A549 (cell line): ENCODE data around the gene PDHX. TPM values are rescaled to one million over a fixed set of nuclear protein-coding genes. Genes with fewer than 3 reads are reported as not detected.

Source experiments
- ATAC-seq, 2 experiments: fragments of 200-7000 bp in 1 of 2; fragments of >200 bp in 1 of 2; cut with Nextera tagmentation in 1 of 2; cut with Tn5 transposase in 1 of 2; 3 replicates each; pipeline versions ENCODE4 v1.8.0 to v1.9.1; 2018 to 2020; ENCODE audit warnings: mild to moderate bottlenecking in 1 of 2, moderate library complexity in 1 of 2
- CTCF ChIA-PET: fragments of 300-600 bp; sonication (Branson Sonifier 250); formaldehyde crosslinking; extraction: SDS; loops from one replicate; lab custom pipeline; 2021; ENCODE audit warnings: antibody characterized with exemption, inconsistent platforms; lab: Yijun Ruan, JAX
- POLR2A ChIA-PET: fragments of 350-600 bp; formaldehyde crosslinking; extraction: SDS; loops from one replicate; lab custom pipeline; 2021; ENCODE audit warnings: antibody characterized with exemption, inconsistent platforms; lab: Yijun Ruan, JAX
- DNase-seq, 2 experiments: peaks; one replicate each; pipeline versions ENCODE4 v3.0.0 to v3.0.0-alpha.2; 2011 to 2016; ENCODE audit warnings: low read depth in 1 of 2, low spot score in 1 of 2
- FAIRE-seq: peaks from 2 replicates; lab custom pipeline; 2011; peaks lifted over from hg19 to GRCh38; lab: Jason Lieb, UNC
- H3K27ac ChIP-seq, 2 experiments: fragments of >200 bp; sonication (Bioruptor Twin); formaldehyde crosslinking; 3 replicates each; pipeline ENCODE4 v1.5.1; 2016 to 2017
- H3K4me1 ChIP-seq: fragments of >200 bp; sonication (Bioruptor Twin); formaldehyde crosslinking; 3 replicates; pipeline ENCODE4 v1.6.1; 2016
- H3K4me2 ChIP-seq: fragments of >200 bp; sonication (Bioruptor Twin); formaldehyde crosslinking; 3 replicates; pipeline ENCODE4 v1.6.1; 2016
- H3K4me3 ChIP-seq: fragments of >200 bp; sonication (Bioruptor Twin); formaldehyde crosslinking; 3 replicates; pipeline ENCODE4 v1.5.1; 2016
- H3K9me3 ChIP-seq: fragments of >200 bp; sonication (Bioruptor Twin); formaldehyde crosslinking; 3 replicates; pipeline ENCODE4 v1.6.1; 2016
- CBX2 ChIP-seq: fragments of 200-600 bp; sonication (generic); IDR thresholded peaks from 2 replicates; pipeline ENCODE4 v1.6.1; 2016; ENCODE audit warnings: low read depth, mild to moderate bottlenecking, borderline replicate concordance
- CBX8 ChIP-seq: fragments of 200-600 bp; sonication (generic); IDR thresholded peaks from 2 replicates; pipeline ENCODE4 v1.6.1; 2016
- CEBPB ChIP-seq, 2 experiments: fragments of >200 bp in 1 of 2; sonication (Bioruptor Twin) in 1 of 2; formaldehyde crosslinking in 1 of 2; IDR thresholded peaks; 2 replicates each; pipeline ENCODE4 v1.6.1; 2012 to 2016
- ESRRA ChIP-seq: fragments of 150-350 bp; IDR thresholded peaks from 2 replicates; pipeline ENCODE4 v1.6.1; 2014; ENCODE audit warnings: mild to moderate bottlenecking, low read length, borderline replicate concordance
- KDM1A ChIP-seq: fragments of 200-600 bp; sonication (generic); IDR thresholded peaks from 2 replicates; pipeline ENCODE4 v1.6.1; 2016; ENCODE audit warnings: low read depth, mild to moderate bottlenecking
- MYC ChIP-seq: IDR thresholded peaks from 2 replicates; pipeline ENCODE4 v1.6.1; 2012; ENCODE audit warnings: mild to moderate bottlenecking, inconsistent platforms, low read length, improper control_type of control experiment, borderline replicate concordance
- NFE2L2 ChIP-seq: fragments of 150-350 bp; conservative IDR thresholded peaks from 2 replicates; pipeline ENCODE4 v1.6.1; 2014; ENCODE audit warnings: low read length
- POLR2AphosphoS2 ChIP-seq: conservative IDR thresholded peaks from 2 replicates; pipeline ENCODE4 v1.6.1; 2012; ENCODE audit warnings: low read length, improper control_type of control experiment, inconsistent platforms
- RARB ChIP-seq: fragments of 250-450 bp; sonication (Bioruptor Pico); IDR thresholded peaks from 2 replicates; pipeline ENCODE4 v1.8.0; 2021; ENCODE audit warnings: mild to moderate bottlenecking, moderate library complexity
- SMC3 ChIP-seq: fragments of >200 bp; sonication (Bioruptor Twin); formaldehyde crosslinking; IDR thresholded peaks from 3 replicates; pipeline ENCODE4 v1.6.1; 2018; ENCODE audit warnings: inconsistent platforms
- SREBF2 ChIP-seq: fragments of 450-650 bp; IDR thresholded peaks from 2 replicates; pipeline ENCODE4 v1.6.1; 2014; ENCODE audit warnings: mild to moderate bottlenecking, moderate library complexity
- TFCP2L1 ChIP-seq: fragments of 250-450 bp; sonication (Bioruptor Pico); IDR thresholded peaks from 2 replicates; pipeline ENCODE4 v1.5.0; 2021; ENCODE audit warnings: mild to moderate bottlenecking
- ZNF302 ChIP-seq: fragments of 250-450 bp; sonication (Bioruptor Pico); IDR thresholded peaks from 2 replicates; pipeline ENCODE4 v1.9.0; 2021; ENCODE audit warnings: inconsistent platforms, mild to moderate bottlenecking, moderate library complexity
- WGBS: methylation state at CpG from one replicate; pipeline ENCODE4 v1.1.6; 2017; ENCODE audit errors: missing lambda C conversion rate; 5-methylcytosine and 5-hydroxymethylcytosine counted together
- polyA plus RNA-seq, 4 experiments: library from polyadenylated mRNA; depleted of rRNA in 3 of 4; stranded (reverse); fragments of >200 nt; fragmentation: RNase III in 1 of 4; extraction: RNeasy Plus Mini Kit Qiagen cat#74134 plus additional on column Dnase treatment in 1 of 4; gene quantifications; 2 replicates in 3 of 4; 3 replicates in 1 of 4; pipeline ENCODE4 v1.2.3, GENCODE V29; 2011 to 2017
- TF ChIP-seq, protein P1 (sequence below): fragments of 200-600 bp; sonication (generic); IDR thresholded peaks from 2 replicates; pipeline ENCODE4 v1.6.1; 2016; ENCODE audit warnings: antibody characterized with exemption, mild to moderate bottlenecking, moderate library complexity
- TF ChIP-seq, protein P2 (sequence below): IDR thresholded peaks from 2 replicates; pipeline ENCODE4 v1.6.1; 2012
- TF ChIP-seq, protein P3 (sequence below): fragments of 150-350 bp; IDR thresholded peaks from 2 replicates; pipeline ENCODE4 v1.6.1; 2014; ENCODE audit warnings: low read depth, mild to moderate bottlenecking, low read length
- TF ChIP-seq, protein P4 (sequence below): IDR thresholded peaks from 2 replicates; pipeline ENCODE4 v1.6.1; 2012; ENCODE audit warnings: low read depth, borderline replicate concordance

Gene PDHX
- polyA plus RNA-seq, 2 of the 4 experiments (the other 2 are of a cell fraction) = 46.5 to 87.4 TPM

DNA sequence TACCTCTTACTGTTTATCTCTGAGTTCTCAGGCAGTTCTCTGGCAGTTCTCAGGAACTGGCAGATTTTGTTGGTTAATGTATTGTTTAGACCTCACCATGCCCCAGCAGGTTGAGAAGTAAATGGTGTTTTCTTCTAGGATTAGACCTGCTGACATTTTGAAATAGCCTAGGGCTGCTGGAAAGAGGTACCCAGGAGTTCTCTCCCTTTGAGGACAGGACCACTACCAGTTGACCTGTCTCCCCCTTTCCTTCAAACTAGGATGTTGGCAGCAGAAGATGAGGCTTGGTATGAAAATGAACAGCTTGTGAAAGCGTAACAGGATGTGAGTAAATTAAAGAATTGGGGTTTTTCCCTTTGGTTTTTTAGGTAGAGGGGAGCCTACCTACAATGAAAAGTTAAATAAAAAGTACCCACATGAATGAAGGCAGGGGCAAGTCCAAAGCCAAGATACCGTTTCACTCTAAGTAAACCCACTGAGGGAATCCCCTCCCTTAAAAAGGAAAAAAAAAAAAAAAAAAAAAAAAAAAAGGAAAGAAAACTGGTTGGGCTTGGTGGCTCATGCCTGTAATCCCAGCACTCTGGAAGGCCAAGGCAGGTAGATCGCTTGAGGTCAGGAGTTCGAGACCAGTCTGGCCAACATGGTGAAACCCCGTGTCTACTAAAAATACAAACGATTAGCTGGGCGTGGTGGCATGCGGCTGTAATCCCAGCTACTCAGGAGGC lies 96.2 kb downstream of the PDHX start:
- 87% methylated on average over 8 of the region's 8 CpGs for WGBS
- TF ChIP-seq, protein P1, sequence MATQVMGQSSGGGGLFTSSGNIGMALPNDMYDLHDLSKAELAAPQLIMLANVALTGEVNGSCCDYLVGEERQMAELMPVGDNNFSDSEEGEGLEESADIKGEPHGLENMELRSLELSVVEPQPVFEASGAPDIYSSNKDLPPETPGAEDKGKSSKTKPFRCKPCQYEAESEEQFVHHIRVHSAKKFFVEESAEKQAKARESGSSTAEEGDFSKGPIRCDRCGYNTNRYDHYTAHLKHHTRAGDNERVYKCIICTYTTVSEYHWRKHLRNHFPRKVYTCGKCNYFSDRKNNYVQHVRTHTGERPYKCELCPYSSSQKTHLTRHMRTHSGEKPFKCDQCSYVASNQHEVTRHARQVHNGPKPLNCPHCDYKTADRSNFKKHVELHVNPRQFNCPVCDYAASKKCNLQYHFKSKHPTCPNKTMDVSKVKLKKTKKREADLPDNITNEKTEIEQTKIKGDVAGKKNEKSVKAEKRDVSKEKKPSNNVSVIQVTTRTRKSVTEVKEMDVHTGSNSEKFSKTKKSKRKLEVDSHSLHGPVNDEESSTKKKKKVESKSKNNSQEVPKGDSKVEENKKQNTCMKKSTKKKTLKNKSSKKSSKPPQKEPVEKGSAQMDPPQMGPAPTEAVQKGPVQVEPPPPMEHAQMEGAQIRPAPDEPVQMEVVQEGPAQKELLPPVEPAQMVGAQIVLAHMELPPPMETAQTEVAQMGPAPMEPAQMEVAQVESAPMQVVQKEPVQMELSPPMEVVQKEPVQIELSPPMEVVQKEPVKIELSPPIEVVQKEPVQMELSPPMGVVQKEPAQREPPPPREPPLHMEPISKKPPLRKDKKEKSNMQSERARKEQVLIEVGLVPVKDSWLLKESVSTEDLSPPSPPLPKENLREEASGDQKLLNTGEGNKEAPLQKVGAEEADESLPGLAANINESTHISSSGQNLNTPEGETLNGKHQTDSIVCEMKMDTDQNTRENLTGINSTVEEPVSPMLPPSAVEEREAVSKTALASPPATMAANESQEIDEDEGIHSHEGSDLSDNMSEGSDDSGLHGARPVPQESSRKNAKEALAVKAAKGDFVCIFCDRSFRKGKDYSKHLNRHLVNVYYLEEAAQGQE = no peak
- TF ChIP-seq KDM1A = no peak
- TF ChIP-seq SMC3 = no peak
- TF ChIP-seq, protein P2, sequence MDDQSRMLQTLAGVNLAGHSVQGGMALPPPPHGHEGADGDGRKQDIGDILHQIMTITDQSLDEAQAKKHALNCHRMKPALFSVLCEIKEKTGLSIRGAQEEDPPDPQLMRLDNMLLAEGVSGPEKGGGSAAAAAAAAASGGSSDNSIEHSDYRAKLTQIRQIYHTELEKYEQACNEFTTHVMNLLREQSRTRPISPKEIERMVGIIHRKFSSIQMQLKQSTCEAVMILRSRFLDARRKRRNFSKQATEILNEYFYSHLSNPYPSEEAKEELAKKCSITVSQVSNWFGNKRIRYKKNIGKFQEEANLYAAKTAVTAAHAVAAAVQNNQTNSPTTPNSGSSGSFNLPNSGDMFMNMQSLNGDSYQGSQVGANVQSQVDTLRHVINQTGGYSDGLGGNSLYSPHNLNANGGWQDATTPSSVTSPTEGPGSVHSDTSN = no peak
- TF ChIP-seq, protein P3, sequence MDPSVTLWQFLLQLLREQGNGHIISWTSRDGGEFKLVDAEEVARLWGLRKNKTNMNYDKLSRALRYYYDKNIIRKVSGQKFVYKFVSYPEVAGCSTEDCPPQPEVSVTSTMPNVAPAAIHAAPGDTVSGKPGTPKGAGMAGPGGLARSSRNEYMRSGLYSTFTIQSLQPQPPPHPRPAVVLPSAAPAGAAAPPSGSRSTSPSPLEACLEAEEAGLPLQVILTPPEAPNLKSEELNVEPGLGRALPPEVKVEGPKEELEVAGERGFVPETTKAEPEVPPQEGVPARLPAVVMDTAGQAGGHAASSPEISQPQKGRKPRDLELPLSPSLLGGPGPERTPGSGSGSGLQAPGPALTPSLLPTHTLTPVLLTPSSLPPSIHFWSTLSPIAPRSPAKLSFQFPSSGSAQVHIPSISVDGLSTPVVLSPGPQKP = no peak
- TF ChIP-seq CBX2 = no peak
- TF ChIP-seq CEBPB (IDR thresholded peaks at IDR 0.05) = no peak
- TF ChIP-seq ZNF302 = no peak
- TF ChIP-seq, protein P4, sequence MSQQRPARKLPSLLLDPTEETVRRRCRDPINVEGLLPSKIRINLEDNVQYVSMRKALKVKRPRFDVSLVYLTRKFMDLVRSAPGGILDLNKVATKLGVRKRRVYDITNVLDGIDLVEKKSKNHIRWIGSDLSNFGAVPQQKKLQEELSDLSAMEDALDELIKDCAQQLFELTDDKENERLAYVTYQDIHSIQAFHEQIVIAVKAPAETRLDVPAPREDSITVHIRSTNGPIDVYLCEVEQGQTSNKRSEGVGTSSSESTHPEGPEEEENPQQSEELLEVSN = no peak
- no peak for TF ChIP-seq SREBF2
- Histone ChIP-seq H3K9me3 (no peaks in the 10 kb centered on the region), H3K27ac (peak overlapping the region; percentile 90 to 94), H3K4me2 (0 out of 3 replicates have a peak overlapping the region, but pooled peaks have one; percentile 75), H3K4me3 (no peak overlapping the region), H3K4me1 (peaks cover 66% of the 10 kb centered on the region)
- POLR2A ChIA-PET = interaction anchor here (0.7 kb wide), 1 partner anchor 79 kb away, joined by 5 read pairs; no protein-coding TSS in a partner anchor
- FAIRE-seq = no peak
- CTCF ChIA-PET = no interaction called here
- no peak for DNase-seq
- ATAC-seq = no peak

DNA sequence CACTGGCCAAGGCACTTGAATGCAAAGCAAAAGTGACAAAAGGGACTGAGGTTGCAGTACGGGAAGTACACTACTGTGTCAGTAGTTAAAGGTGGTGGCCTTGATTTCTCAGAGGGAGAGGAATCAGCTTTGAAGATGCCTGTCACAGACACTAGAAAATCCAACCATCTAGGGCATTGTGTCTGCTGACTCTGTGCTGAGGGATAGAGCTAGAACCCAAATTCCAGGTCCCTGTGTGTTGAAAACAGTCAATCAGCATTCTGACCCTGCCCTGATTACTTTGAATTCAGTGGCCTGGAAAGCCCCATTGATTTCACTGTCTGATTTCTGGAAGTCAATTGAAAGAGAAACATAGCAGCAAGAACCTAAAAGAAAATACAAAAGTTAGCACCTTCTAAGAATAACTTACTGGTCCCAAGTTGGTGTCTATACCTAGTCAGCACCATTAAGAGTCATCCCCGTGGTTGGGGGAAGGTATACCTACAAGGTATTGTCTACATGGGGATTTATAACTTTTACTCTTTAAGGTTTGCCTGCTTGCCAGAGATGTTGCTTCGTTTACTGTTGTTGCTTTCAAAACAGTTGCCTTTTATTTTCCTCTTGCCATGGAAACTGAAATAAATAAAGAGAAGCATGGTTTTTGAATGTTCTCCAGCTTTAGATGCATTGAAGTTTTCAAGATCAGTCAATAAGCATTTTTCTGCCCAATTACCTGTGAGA lies 97.3 kb downstream of the PDHX start:
- ATAC-seq (no peak), DNase-seq (no peak), FAIRE-seq (no peak)
- Histone ChIP-seq H3K4me1 (peaks cover 55% of the 10 kb centered on the region), H3K4me3 (no peak overlapping the region), H3K4me2 (peak overlapping the region; percentile 18; the same call in 2 of the 3 replicates), H3K9me3 (no peaks in the 10 kb centered on the region), H3K27ac (peak overlapping the region; percentile 90 to 94)
- ChIA-PET POLR2A (interaction anchor here (0.7 kb wide), 1 partner anchor 78 kb away, joined by 5 read pairs; no protein-coding TSS in a partner anchor), CTCF (no interaction called here)
- WGBS = 74% methylated on average over 3 of the region's 3 CpGs
- TF ChIP-seq CBX8 = no peak
- no peak for TF ChIP-seq TFCP2L1
- no peak for TF ChIP-seq ESRRA
- no peak for TF ChIP-seq POLR2AphosphoS2
- TF ChIP-seq MYC = no peak
- no peak for TF ChIP-seq NFE2L2
- TF ChIP-seq KDM1A = no peak
- TF ChIP-seq, protein P3 = no peak
- TF ChIP-seq, protein P2 = no peak
- TF ChIP-seq RARB = no peak
- TF ChIP-seq CBX2 = no peak
